ENCODE measurements around the gene SIDT2. TPM values are rescaled to one million over a fixed set of nuclear protein-coding genes. Genes with fewer than 3 reads are reported as not detected.

SIDT2 gene
- total and polyA plus RNA-seq, 2 of the 8 experiments (the other 6 are each of a cell fraction or from before 2014, with no cell fraction given): 18.5 to 21.1 TPM

- no peak for TF ChIP-seq CHD7 (IDR thresholded peaks at IDR 0.05; ENCODE audit: insufficient replicate concordance, low read length)
- TF ChIP-seq SP2 (IDR thresholded peaks at IDR 0.05; ENCODE audit: low read length): no peak
- TF ChIP-seq SRF (IDR thresholded peaks at IDR 0.05; ENCODE audit: low read depth, low read length): no peak
- no peak for TF ChIP-seq JUN (IDR thresholded peaks at IDR 0.05; ENCODE audit: low read depth, low read length)
- no peak for TF ChIP-seq HDAC2 (IDR thresholded peaks at IDR 0.05; ENCODE audit: borderline replicate concordance in 1 of 2, low read depth in 2 of 2, low read length in 2 of 2)
- no peak for TF ChIP-seq POU5F1 (IDR thresholded peaks at IDR 0.05; ENCODE audit: low read depth, low read length)
- TF ChIP-seq TAF1 (IDR thresholded peaks at IDR 0.05; ENCODE audit: low read depth, low read length): no peak
- no peak for TF ChIP-seq YY1 (IDR thresholded peaks at IDR 0.05; ENCODE audit: low read depth, low read length)
- no peak for TF ChIP-seq SIN3A (conservative IDR thresholded peaks at IDR 0.05 in 1 of 2, IDR thresholded peaks at IDR 0.05 in 1 of 2; ENCODE audit: low read depth in 1 of 2, low read length in 2 of 2)
- TF ChIP-seq ZNF274 (IDR thresholded peaks at IDR 0.05; ENCODE audit: borderline replicate concordance, extremely low read depth, low read length): no peak
- TF ChIP-seq TBP (IDR thresholded peaks at IDR 0.05; ENCODE audit: low read depth, low read length): no peak
- no peak for TF ChIP-seq NRF1 (IDR thresholded peaks at IDR 0.05; ENCODE audit: low read depth, low read length)
- no peak for TF ChIP-seq SUZ12 (IDR thresholded peaks at IDR 0.05; ENCODE audit: low read length)
These were observed 24.5 kb downstream of the SIDT2 start (continued) for GRCh38 chr11:117203069-117203407.

Measured in H1 (cell line).